HG03439 (cell line): ENCODE results near the gene EPX.

Source experiments
- ATAC-seq: cut with Tn5 transposase; IDR thresholded peaks from one replicate; pipeline ENCODE4 v1.9.1; 2021; ENCODE audit warnings: mild to moderate bottlenecking, moderate library complexity; ENCODE audit not compliant: unreplicated experiment

The EPX gene

DNA sequence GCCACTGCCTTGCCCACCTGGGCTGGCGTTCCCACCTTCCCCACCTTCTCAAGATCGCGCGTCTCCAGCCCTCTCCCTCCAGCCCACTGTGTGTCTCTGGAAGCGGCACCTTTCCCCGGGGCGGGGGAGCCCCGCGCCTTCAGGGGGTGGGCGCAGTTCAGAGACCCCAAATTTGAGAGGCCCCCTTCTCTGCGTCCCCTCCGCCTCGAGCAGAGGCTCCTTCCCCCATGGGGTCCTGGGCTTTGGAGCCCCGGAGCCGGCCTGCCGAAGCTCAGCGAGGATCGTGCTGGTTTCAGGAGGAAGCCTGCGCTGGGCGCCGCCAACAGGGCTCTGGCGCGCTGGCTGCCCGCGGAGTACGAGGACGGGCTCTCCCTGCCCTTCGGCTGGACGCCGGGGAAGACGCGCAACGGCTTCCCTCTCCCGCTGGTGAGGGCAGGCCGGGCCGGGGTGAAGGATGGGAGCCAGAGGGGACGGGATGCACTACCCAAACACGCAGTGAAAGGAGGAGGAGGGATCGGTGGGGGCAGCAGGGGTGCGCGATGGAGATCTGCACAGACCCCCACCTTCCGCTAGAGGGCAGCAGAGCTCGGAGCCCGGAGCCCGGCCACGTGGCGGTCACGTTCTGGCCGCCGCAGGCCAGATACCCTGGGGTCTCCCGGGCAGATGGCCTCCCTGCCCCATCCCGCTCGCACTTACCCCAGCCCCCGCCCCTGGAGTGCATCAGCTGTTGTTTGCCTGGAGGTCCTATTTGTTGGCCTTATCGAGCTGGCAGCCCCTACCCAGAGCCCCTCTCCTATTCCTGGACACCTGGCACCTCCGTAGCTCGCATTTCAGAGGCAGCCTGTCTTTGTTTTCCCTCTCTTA, 57.0 kb downstream of the EPX start:
- ATAC-seq, result no peak

DNA sequence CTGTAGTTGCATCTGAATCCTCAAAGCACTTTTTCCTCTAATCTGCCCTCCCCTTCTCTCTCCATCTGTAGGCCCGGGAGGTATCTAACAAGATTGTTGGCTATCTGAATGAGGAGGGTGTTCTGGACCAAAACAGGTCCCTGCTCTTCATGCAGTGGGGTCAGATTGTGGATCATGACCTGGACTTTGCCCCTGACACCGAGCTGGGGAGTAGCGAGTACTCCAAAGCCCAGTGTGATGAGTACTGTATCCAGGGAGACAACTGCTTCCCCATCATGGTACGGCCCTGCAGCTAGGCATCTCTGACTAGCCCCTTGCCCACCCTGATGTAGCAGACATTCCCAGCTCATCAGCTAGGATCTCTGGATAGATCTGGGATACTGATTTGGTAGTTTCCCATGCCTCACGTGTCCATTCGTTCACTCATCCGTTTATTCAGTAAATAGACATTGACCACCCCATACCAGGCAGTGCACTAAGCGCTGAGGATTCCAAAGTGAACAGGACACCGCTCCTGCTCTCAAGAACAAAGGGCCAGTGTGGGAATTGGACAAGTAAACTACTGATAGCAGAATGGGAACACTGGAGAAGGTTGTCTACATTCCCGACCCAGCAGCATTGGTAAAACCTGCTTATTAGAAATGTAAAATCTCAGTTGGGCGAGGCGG, 58.0 kb downstream of the EPX start:
- no peak for ATAC-seq

- ATAC-seq, result no peak
These were observed 59.6 kb downstream of the EPX start for GRCh38 chr17:58252141-58252540.

- ATAC-seq, result no peak
These were observed 60.6 kb downstream of the EPX start for GRCh38 chr17:58253082-58253481.
